HT-29 (cell line): Measurements from ENCODE around the gene ATP8A2. TPM values are rescaled to one million over a fixed set of nuclear protein-coding genes. Genes with fewer than 3 reads are reported as not detected.
"Not testable (repeated sequence)": the region's sequence is repeated elsewhere in the genome, so short reads cannot be mapped to it uniquely, and the experiment has no call there.

Source experiments
- DNase-seq: peaks from one replicate; pipeline ENCODE4 v3.0.0-alpha.2; 2015; ENCODE audit warnings: low spot score
- small RNA-seq: library from RNA; depleted of rRNA; stranded (forward); fragments of <200 nt; gene quantifications from one replicate; pipeline ENCODE3, GENCODE V24; 2014
- total RNA-seq: library from RNA; depleted of rRNA; stranded (reverse); fragments of >200 nt; shearing (Covaris generic); gene quantifications from 2 replicates; pipeline ENCODE4 v1.2.3, GENCODE V29; 2014; rRNA removed

ATP8A2 gene
- total RNA-seq, 1 experiment from 2014 or later, result not detected

DNA sequence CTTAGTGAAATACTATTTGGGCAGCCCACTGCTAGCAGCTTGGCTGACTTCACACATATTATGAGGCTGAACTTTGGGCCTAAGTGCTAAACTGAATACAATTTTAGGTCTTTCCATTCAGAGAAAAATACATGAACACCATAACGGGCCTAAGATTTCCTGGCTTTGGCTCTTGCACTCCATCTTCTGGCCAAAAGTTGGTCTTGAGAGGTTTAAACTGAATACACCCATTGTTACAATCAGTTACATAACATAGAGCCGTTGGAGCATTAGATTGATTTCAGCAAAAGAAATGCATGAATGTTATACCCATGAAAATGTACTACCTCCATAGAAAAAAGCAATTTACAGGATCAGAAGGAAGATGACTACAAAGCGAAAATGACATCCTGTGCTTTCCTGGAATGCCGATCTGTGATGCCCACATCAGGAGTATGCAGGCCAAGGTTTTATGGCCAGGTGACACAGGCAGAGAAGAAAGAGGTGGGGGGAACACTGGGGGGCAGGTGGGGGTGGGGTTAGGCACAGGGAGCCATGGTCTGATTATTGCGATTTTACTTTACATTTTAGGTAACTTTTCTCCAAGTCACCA lies 691.2 kb downstream of the ATP8A2 start:
- peak; percentile 93 for DNase-seq

GRCh38 chr13:26066492-26066891 lies 694.7 kb downstream of the ATP8A2 start:
- DNase-seq, result not testable (repeated sequence)

GRCh38 chr13:26067601-26068000 lies 695.8 kb downstream of the ATP8A2 start:
- no peak for DNase-seq

DNA sequence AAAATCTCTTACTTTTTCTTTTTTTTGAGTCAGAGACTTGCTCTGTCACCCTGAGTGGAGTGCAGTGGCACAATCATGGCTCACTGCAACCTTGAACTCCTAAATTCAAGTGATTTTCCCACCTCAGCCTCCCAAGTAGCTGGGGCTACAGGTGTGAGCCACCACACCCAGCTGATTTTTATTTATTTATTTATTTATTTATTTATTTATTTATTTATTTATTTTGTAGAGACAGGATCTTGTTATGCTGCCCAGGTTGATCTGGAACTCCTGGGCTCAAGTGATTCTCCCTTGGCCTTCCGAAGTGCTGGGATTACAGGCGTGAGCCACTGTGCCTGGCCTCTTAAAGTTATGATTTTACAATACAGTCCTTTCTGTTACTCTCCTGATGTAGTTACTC lies 696.6 kb downstream of the ATP8A2 start:
- not testable (repeated sequence) for DNase-seq

DNA sequence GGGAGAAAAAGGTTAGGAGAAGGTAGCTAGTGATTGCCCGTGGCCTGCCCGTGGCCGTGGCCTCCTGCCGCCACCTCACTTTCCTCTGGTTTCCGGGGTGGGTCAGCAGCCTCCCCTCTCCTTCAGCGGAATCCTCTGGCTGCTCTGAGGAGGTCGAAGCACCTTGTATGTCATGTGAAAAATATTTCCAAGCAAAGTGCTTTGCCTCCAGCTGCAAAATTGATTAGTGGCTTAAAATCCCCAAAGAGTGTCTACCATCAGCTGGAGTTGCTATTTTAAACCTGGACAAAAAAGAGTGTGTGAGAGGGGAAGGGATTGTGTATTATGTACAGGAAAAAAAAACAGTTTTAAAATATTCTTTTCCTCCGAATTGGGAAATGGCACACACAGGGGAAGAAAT lies 697.9 kb downstream of the ATP8A2 start:
- not testable (repeated sequence) for DNase-seq

DNA sequence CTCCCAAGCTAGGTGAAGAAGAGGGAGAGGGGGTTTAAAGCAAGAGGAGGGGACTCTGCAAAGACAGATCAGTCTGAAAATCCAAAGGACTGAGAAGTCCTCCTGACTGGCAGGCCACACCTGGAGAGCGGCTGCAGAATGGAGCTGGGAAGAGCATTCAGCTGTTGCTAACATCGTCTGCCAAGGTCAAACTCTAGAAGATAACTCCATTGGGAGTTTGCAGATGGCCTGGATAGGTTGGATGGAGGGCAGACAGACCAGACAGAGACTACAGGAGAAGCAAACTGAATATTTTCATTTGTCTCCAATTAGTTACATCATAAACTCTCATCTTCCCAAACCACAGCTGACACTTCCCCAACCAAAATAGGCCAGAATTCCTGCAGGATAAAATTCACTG lies 699.9 kb downstream of the ATP8A2 start:
- no peak for DNase-seq

DNA sequence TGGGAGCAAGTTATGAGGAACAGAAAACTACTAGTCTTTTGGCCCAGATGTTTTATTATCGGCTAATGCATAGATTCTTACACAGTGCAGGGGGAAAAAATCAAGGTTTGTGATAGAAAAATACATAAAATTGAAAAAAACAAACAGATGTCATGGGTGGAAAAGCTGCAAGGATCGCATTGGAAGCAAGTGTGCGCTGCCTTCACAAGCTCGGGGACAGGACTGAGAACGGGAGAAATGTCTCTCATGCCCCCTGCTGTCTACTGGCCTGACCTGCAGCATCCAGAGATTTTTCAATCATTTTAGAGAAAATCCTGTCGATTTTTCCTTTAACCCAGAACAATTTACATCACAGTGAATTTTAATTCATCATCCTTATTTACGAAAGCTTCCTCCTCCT lies 700.6 kb downstream of the ATP8A2 start:
- peak; percentile 28 for DNase-seq

- DNase-seq, result no peak
Measured at GRCh38 chr13:26074706-26075105, 702.9 kb downstream of the ATP8A2 start.

Small RNA genes lying within 50 kb of the gene (small RNA-seq; reads per million reads assigned to genes)
- gene RN7SL741P, result not detected
- not detected for gene RNU6-78P
- gene RNY1P3, result not detected

Other genes with a start within 250 kb of the ATP8A2 start
- not detected in 2 replicates for gene AMER2, start 199.7 kb upstream of the ATP8A2 start, total RNA-seq
- gene MTMR6, start 84.5 kb upstream of the ATP8A2 start, total RNA-seq, result 8.0 and 9.2 TPM in 2 replicates
- 72.8 and 80.8 TPM in 2 replicates for gene NUP58, start 70.3 kb upstream of the ATP8A2 start, total RNA-seq